GM23338 (cell line): ENCODE results near the gene TARBP1. TPM values are rescaled to one million over a fixed set of nuclear protein-coding genes. Genes with fewer than 3 reads are reported as not detected.

Experiments used
- ATAC-seq: fragments of 200-7000 bp; cut with Tn5 transposase; 3 replicates; pipeline ENCODE4 v1.9.1; 2020
- DNase-seq: peaks from one replicate; pipeline ENCODE4 v3.0.0-alpha.2; 2015; ENCODE audit warnings: low spot score
- H2AFZ ChIP-seq: fragments of 200-600 bp; sonication (generic); 2 replicates; pipeline ENCODE4 v1.8.0; 2016; ENCODE audit warnings: antibody characterized with exemption, mild to moderate bottlenecking, moderate library complexity
- H3F3A ChIP-seq: fragments of 200-600 bp; sonication (generic); replicated peaks from 2 replicates; pipeline ENCODE4 v1.8.0; 2017; ENCODE audit warnings: antibody characterized with exemption, mixed run types, low read depth
- H3K27ac ChIP-seq: fragments of 200-600 bp; sonication (generic); 2 replicates; pipeline ENCODE4 v1.6.1; 2016; ENCODE audit warnings: low read depth
- H3K27me3 ChIP-seq: fragments of 200-600 bp; sonication (generic); 2 replicates; pipeline ENCODE4 v1.8.0; 2016; ENCODE audit warnings: mild to moderate bottlenecking, mixed run types, moderate library complexity; ENCODE audit not compliant: insufficient read depth
- H3K36me3 ChIP-seq: fragments of 200-600 bp; sonication (generic); 2 replicates; pipeline ENCODE4 v1.8.0; 2016; ENCODE audit warnings: mild to moderate bottlenecking; ENCODE audit not compliant: insufficient read depth
- H3K4me1 ChIP-seq: fragments of 200-600 bp; sonication (generic); 2 replicates; pipeline ENCODE4 v1.8.0; 2016; ENCODE audit warnings: mild to moderate bottlenecking, moderate library complexity; ENCODE audit not compliant: insufficient read depth
- H3K4me2 ChIP-seq: fragments of 200-600 bp; sonication (generic); 2 replicates; pipeline ENCODE4 v1.7.1; 2017; ENCODE audit warnings: mixed run types
- H3K4me3 ChIP-seq: fragments of 200-600 bp; sonication (generic); 2 replicates; pipeline ENCODE4 v1.6.1; 2016; ENCODE audit warnings: mixed run types
- H3K79me2 ChIP-seq: fragments of 200-600 bp; sonication (generic); replicated peaks from 2 replicates; pipeline ENCODE4 v1.8.0; 2017; ENCODE audit warnings: mild to moderate bottlenecking; ENCODE audit not compliant: insufficient read depth
- H3K9me2 ChIP-seq: fragments of 200-600 bp; sonication (generic); 2 replicates; pipeline ENCODE4 v1.8.0; 2017; ENCODE audit not compliant: insufficient read depth
- H4K20me1 ChIP-seq: fragments of 200-600 bp; sonication (generic); replicated peaks from 2 replicates; pipeline ENCODE4 v1.8.0; 2017; ENCODE audit warnings: mild to moderate bottlenecking; ENCODE audit not compliant: insufficient read depth
- H3K27ac Mint-ChIP-seq: 2 replicates; pipeline ENCODE4 v1.8.0; 2020; ENCODE audit warnings: inconsistent platforms, mild to moderate bottlenecking, moderate library complexity, mixed read lengths
- H3K27me3 Mint-ChIP-seq: 3 replicates; pipeline ENCODE4 v1.8.0; 2022; ENCODE audit warnings: low read depth, mild to moderate bottlenecking, moderate library complexity, mixed read lengths, inconsistent platforms; ENCODE audit not compliant: insufficient read depth, poor library complexity
- H3K36me3 Mint-ChIP-seq: 3 replicates; pipeline ENCODE4 v1.8.0; 2021; ENCODE audit warnings: low read depth, mild to moderate bottlenecking, inconsistent platforms, moderate library complexity, mixed read lengths
- H3K4me1 Mint-ChIP-seq: 3 replicates; pipeline ENCODE4 v1.8.0; 2020; ENCODE audit warnings: mild to moderate bottlenecking, inconsistent platforms, mixed read lengths
- H3K4me3 Mint-ChIP-seq: 3 replicates; pipeline ENCODE4 v1.8.0; 2021; ENCODE audit warnings: moderate library complexity, mild to moderate bottlenecking, inconsistent platforms, mixed read lengths
- H3K9me3 Mint-ChIP-seq: 3 replicates; pipeline ENCODE4 v1.8.0; 2020; ENCODE audit warnings: moderate library complexity, mild to moderate bottlenecking, inconsistent platforms, mixed read lengths
- ETS1 ChIP-seq: IDR thresholded peaks from 2 replicates; pipeline ENCODE4 v1.6.1; 2016; ENCODE audit warnings: antibody characterized with exemption
- EZH2 ChIP-seq: fragments of 200-600 bp; sonication (generic); IDR thresholded peaks from one replicate; pipeline ENCODE4 v1.8.0; 2017; ENCODE audit warnings: antibody characterized with exemption, mild to moderate bottlenecking, low read depth; ENCODE audit not compliant: unreplicated experiment
- EZH2phosphoT487 ChIP-seq: fragments of 200-600 bp; sonication (generic); IDR thresholded peaks from one replicate; pipeline ENCODE4 v1.8.1; 2018; ENCODE audit warnings: antibody characterized with exemption; ENCODE audit not compliant: unreplicated experiment
- NANOG ChIP-seq: IDR thresholded peaks from 2 replicates; pipeline ENCODE4 v1.6.1; 2016; ENCODE audit warnings: antibody characterized with exemption, borderline replicate concordance
- POLR2AphosphoS5 ChIP-seq: IDR thresholded peaks from 2 replicates; pipeline ENCODE4 v1.6.1; 2016; ENCODE audit warnings: antibody characterized with exemption, low read depth
- STAT1 ChIP-seq: IDR thresholded peaks from one replicate; pipeline ENCODE4 v1.6.1; 2016; ENCODE audit warnings: antibody characterized with exemption; ENCODE audit not compliant: unreplicated experiment
- ZNF114 ChIP-seq: fragments of 250-450 bp; sonication (Bioruptor Pico); IDR thresholded peaks from 2 replicates; pipeline ENCODE4 v1.5.0; 2020; ENCODE audit warnings: mild to moderate bottlenecking, moderate library complexity
- ZNF462 ChIP-seq: fragments of 250-450 bp; sonication (Bioruptor Pico); IDR thresholded peaks from 2 replicates; pipeline ENCODE4 v1.5.0; 2020; ENCODE audit warnings: mild to moderate bottlenecking, moderate library complexity
- polyA plus RNA-seq: library from polyadenylated mRNA; unstranded; fragments of >200 nt; fragmentation: Nextera tagmentation; extraction: Ambion mirVana; gene quantifications from 2 replicates; pipeline ENCODE4 v1.2.1, GENCODE V29; 2016
- total RNA-seq: library from RNA; depleted of rRNA; stranded (reverse); fragments of >200 nt; shearing (Covaris generic); gene quantifications from 2 replicates; pipeline ENCODE4 v1.2.3, GENCODE V29; 2014

TARBP1 gene
- total and polyA plus RNA-seq, 2 experiments from 2014 or later, result 14.9 to 18.8 TPM

GRCh38 chr1:234469376-234469775 lies 9.6 kb downstream of the TARBP1 start (continued):
- no peak for TF ChIP-seq STAT1
- TF ChIP-seq POLR2AphosphoS5, result no peak
- TF ChIP-seq EZH2phosphoT487, result no peak
- no peak for TF ChIP-seq EZH2
- TF ChIP-seq NANOG, result no peak
- TF ChIP-seq ETS1, result no peak

GRCh38 chr1:234468580-234468979 lies 10.4 kb downstream of the TARBP1 start:
- Mint-ChIP-seq H3K36me3 (peaks cover 18% of the 10 kb centered on the region; the same call in 2 of the 3 replicates), H3K4me3 (no peak overlapping the region), H3K27ac (no peak overlapping the region), H3K9me3 (no peaks in the 10 kb centered on the region), H3K27me3 (no peaks in the 10 kb centered on the region), H3K4me1 (0 out of 3 replicates have a peak, but pooled peaks cover 1% of the 10 kb centered on the region)
- Histone ChIP-seq H3K4me2 (no peak overlapping the region), H4K20me1 (no peaks in the 10 kb centered on the region), H3K4me3 (no peak overlapping the region), H3K9me2 (no peaks in the 10 kb centered on the region), H3F3A (no peaks in the 10 kb centered on the region), H2AFZ (no peak overlapping the region), H3K27me3 (no peaks in the 10 kb centered on the region), H3K27ac (no peak overlapping the region), H3K36me3 (no peaks in the 10 kb centered on the region), H3K4me1 (no peaks in the 10 kb centered on the region), H3K79me2 (peaks cover 20% of the 10 kb centered on the region)
- no peak for ATAC-seq
- TF ChIP-seq ZNF462 (CRISPR knock-in tag) (no peak), POLR2AphosphoS5 (no peak), ZNF114 (CRISPR knock-in tag) (no peak), EZH2 (no peak)
- no peak for DNase-seq
